Activated naive CD8-positive, alpha-beta T cell treated with anti-CD3 and anti-CD28 coated beads, Interleukin-2, amount 50 U/mL, for 16 hours (primary cell): ENCODE measurements around the gene IL15.
"Not testable (repeated sequence)": the region's sequence is repeated elsewhere in the genome, so short reads cannot be mapped to it uniquely, and the experiment has no call there.

ENCODE experiments used
- DNase-seq: peaks from one replicate; pipeline ENCODE4 v3.0.0-alpha.2; 2020; ENCODE audit warnings: low read depth, low spot score

The IL15 gene

DNA sequence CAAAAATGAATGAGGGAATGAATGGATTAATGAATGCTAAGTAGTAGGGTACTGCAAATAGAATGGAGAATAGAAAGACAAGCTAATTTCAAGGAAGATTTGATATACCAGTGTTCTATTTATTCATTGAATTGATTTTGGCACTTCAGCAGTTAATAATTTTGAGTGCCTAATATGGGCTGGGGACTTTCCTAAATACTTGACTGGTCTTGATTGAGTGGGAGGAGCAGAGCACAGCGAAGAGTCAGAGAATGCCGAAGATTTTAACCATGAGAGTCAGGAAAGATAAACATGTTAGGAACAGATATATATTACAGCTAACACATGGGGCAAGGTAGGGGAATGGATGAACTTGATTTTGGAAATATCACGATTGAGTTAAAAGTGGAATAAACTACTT is 10.6 kb downstream of the IL15 start:
- no peak for DNase-seq

DNA sequence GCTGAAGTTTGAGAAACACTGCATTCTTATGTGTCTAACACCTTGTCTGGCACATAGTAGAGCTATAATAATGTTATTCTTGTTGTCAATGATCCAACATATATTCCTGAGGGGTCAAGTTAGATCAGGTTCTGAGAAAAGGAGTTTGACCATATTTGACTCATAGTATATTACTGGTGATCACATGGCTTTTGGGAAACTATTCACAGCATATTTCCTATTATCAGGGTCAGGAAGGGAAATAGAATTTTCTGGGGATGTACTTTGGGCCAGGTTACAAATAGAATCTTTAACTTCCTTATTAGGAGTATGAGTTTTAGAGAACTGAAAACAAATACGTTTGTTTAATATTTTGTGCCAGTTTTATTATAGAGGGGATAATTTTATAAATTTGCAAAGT is 11.6 kb downstream of the IL15 start:
- DNase-seq: no peak

DNA sequence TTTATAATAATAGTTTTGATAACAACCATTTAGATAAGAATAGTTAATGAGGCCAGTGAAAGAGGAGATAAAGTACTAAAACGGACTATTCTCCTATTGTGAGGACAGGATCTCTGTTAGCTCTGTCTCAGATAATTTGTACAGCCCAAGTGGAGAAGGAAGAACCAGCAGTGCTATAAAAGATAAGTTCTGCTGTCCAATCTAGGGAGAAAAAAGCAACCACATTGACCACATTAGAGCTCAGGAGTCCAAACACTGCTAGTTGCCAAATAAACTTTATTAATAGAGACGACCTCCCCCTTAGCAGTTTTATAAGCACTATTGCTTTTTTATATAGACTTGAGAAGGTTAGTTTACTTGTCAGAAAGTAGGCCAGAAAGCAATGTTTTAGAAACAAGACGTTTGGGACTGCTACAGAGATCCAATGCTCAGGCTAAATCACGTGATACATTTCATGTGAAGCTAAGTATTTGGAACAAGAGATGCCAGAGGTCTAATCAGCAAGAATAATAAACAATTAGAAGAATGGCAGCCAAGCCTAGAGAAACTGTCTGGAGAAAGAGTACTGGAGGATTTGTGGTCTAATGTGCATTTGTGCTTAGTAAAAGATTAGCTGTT is 15.9 kb downstream of the IL15 start:
- no peak for DNase-seq

DNA sequence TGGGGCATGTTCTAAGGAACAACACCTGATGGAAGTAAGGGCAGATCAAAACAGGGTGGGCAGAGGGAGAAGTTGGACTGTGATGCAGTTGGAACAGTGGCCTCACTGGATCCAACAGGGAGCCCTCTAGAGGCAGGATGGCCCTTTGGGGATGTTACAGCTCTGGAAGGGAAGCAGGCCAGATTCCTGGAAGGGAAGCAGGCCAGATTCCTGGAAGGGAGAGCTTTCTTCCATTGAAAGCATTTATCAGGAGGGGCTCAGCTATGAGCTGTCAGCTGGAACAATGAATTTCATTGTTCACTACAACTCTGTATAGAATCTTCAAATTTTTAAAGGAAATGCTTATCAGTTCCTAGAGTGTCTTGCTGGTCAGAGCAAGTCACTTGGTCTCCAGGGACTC is 17.7 kb downstream of the IL15 start:
- no peak for DNase-seq

DNA sequence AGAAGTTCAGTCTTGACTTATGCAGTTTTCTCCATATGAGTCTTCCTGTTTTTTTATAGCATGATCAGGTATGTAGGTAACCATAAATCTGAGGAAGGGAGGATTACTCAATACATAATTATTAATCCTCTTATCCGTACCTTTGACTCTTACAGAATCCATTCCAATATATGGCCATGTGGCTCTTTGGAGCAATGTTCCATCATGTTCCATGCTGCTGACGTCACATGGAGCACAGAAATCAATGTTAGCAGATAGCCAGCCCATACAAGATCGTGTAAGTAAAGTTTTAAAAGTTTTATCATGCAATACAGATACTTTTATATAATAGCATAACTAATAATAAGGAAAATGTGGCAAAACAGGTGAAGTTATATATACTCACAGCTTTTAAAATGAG is 19.6 kb downstream of the IL15 start:
- no peak for DNase-seq

DNA sequence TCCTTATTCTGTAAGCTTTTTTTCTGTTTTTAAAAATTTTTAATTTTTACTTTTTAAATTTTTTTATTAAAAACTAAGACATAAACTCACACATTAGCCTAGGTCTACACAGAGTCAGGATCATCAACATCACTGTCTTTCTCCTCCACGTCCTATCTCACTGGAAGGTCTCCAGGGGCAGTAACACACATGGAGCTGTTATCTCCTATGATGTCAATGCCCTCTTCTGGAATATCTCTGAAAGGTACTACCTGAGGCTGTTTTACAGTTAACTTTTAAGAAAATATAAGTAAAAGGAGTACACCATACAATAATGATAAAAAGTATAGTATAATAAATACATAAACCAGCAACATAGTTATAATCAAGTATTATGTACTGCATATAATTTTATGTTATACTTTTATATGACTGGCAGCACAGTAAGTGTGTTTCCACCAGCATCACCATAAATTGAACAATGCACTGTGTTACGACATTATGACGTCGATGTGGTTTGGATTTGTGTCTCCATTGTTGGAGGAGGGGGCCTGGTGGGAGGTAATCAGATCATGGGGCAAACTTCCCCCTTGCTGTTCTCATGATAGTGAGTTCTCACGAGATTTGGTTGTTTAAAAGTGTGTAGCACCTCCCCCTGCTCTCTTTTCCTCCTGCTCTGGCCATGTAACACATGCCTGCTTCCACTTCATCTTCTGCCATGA is 21.3 kb downstream of the IL15 start:
- DNase-seq: no peak

DNA sequence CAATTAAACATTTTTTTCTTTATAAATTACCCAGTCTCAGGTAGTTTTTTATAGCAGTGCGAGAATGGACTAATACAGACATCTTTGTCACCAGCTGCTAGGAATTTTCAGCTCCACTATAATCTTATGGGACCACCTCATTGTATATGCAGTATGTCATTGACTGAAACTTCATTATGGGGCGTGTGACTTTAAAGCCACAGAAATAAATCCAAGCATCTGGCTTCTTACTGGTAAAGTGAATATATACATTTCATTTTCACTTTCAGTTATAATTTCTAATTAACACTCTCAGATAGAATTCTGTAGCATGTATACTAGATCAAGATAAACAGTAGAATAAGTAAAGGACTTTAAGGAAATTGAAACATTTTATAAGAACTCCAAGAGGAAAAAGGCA is 21.9 kb downstream of the IL15 start:
- no peak for DNase-seq

DNA sequence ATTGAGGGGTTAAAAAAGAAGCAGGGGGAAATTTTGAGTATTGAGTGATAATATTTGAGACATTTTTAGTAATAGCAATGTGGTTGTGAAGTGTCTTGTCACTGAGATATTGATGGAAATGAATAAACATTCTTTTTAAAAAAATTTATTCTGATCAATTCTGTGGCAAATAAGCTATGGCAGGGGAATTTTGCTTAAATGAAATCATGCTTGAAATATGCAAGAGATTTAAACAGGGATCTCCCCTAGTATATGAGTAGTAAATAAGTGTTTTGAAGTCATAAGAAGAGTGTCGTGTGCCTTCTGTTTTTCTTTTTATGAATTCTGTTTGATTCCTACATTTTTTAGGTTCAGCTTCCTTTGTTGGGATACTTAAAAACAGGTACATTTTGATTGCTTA is 23.2 kb downstream of the IL15 start:
- DNase-seq: no peak

DNA sequence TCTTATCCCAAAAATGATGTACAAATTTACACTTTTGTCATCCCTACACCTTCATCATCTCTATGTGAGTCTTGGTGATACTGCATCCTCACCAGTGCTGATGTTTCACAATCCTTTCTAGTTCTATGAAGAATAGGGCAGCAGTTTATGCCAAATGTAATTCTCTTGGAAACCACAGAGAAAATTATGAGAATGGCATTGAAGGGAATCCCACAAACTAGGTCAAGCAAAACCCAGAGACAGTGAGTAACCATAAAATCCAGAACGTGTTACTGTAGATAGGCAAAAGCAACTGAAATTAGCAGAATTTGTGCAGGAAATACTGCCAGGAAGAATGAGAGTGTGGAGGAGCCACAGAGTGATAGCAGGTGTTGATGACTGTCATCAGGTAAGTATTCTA is 24.5 kb downstream of the IL15 start:
- no peak for DNase-seq

DNA sequence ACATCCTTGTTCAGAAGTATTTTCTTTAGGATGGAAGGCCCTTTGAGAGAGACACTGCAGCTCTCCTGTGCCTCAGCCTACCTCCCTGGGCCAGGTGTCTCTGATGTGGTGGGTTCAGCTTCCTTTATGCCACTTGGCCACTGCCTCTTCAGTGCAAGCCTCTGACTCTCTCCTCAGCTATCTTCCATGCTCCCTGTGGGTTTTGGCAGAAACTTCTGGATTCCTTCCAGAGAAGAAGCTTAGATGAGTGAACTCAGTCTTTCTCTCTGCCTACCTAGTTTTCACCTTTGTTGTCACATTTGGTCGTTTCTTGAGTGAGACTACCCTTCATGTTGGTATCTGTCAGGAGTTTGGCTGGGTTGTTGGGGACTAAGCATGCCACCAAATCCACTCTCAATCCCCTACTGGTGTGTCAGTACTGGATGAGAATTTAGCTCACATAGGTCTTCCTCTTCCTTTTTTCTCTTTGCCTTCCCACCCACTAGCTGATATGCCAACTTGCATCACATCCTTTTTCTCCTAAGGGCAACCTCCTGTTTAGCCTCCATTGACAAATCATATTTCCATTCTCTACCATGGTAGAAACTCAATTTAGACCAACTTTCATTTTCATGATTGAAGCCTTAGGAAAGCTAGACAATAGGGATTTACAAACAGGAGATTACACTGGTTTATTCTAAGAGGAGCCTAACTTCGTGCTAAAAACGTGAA is 32.0 kb downstream of the IL15 start:
- DNase-seq: no peak

DNA sequence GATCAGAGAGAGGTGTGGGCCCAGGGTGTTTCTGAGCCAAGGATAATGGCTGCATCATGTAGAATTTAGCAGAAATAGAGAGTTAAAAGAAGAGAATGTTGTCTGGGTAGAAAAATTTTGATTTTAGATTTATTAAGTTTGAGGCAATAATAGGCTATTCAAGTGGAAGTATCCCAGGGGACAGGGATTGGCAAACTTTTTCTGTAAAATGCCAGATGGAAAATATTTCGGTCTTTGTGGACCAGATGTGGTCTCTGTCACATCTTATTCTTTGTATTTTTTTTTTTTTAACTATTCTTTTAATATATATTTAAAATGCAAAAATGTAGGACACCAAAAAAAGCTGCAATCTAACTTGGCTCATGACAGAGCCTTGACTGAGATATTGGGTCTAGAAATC is 33.1 kb downstream of the IL15 start:
- DNase-seq: no peak

DNA sequence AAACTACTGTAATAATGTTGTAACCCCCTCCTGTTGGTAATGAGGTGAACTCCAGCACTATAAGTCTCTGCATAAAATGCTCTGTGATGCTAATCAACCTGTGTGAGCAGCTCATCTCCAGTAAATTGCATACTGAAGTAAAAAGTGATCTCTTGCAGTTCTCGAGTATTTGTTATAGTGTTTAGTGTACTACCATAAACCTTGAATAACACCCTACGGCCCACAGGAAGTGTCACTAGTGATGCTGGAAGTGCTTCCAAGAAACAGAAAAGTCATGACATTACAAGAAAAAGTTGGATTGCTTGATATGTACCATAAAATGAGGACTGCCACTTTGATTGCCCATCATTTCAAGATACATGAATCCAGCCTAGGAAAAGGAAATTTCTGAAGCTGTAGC is 39.0 kb downstream of the IL15 start:
- no peak for DNase-seq

DNA sequence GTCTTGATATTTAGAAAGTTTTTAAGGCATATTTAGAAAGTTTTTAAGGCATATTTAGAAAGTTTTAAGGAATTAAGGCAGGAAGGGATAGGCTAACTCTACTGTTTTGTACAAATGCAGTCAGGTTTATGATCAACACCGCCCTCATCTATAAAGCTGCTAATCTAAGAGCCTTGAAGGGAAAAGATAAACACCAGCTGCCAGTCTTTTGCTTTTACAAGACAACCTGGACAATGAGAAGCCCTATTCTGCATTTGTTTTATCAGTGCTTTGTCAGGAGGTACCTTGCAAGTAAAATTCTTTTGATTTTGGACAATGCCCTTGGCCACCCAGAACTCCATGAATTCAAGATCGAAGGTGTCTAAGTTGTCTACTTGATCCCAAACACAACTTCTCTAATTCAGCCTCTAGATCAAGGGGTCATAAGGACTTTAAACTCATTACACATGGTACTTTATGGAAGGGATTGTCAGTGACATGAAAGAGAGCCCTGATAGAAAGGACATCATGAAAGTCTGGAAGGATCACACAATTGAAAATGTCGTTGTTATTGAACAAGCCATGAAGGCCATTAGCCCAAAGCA is 39.8 kb downstream of the IL15 start:
- no peak for DNase-seq

DNA sequence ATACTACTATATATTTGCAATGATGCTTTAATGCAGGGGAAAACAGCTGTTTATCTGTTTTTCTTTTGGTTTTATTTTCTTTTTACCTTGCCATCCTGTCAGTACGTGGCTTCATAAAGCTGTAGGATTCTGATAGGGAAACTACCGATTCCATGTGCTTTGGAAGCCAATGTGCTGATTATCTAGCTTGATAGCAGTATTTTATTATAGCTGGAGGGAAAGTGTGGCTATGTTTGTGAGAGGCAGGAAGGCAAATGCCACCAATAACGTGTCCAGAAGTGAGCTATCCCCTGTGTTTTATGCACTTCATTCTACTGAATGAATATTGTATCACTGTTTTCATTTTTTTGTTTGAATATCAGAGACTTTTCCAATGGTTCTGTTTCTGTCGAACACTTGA is 43.7 kb downstream of the IL15 start:
- no peak for DNase-seq

DNA sequence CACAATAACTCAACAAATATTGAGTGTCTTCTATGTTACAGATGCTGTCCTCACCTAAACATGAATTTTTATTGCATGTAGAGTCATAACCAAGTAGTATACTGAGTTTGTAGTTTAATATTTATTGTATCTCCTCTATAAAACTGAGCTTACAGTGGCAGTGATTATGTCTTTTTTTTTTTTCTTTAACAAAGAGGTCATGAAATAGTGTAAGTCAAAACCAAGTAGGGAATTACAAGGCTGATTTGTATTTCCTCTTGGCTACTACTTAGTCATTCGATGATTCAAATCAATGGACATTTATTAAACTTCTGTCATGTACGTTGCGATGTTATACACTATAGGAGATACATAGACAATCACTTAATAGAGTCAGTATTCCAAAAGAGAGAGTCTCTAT is 48.4 kb downstream of the IL15 start:
- DNase-seq: no peak

DNA sequence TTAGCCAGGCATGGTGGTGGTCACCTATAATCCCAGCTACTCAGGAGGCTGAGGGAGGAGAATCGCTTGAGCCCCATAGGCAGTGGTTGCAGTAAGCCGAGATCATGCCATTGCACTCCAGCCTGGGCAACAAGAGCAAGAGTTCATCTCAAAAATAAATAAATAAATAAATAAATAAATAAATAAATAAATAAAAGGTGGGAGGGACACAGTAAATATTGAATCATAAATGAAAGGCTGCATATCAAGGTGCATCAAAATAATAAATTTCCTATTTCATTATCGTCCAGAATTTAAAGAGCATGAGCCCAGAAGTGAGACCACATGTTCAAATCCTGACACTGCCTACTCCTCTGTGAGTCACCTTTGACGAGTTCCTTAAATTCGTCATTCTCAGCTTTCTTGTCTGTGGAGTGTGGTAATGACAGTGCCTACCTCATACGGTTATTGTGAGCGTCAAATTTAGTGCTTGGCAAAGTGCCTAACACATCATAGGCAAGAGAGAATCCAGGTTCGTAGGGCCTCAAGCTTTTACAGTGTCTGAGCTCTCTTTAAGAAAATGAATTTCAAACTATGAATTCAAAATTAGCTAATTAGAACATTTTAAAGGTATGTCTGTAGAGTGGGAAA is 49.9 kb downstream of the IL15 start:
- no peak for DNase-seq

DNA sequence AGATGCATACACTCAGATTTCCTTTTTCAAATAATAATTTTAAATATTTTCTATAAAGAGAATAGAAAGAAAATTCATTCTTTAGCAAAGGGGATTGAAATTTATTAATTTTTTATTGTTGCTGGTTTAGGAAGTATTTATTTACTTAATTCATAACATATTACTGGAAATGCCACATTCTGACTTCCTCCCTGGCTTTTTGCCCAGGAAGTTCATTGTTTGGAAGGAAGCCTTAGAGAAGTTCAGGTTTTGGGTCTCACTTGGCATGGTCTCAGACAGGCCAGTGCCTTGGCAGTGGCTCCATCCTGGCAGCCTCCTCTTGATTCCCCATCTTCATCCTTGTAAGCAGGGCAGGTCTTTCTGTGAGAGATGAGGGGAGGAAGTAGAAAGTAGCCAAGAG is 50.5 kb downstream of the IL15 start:
- DNase-seq: no peak

DNA sequence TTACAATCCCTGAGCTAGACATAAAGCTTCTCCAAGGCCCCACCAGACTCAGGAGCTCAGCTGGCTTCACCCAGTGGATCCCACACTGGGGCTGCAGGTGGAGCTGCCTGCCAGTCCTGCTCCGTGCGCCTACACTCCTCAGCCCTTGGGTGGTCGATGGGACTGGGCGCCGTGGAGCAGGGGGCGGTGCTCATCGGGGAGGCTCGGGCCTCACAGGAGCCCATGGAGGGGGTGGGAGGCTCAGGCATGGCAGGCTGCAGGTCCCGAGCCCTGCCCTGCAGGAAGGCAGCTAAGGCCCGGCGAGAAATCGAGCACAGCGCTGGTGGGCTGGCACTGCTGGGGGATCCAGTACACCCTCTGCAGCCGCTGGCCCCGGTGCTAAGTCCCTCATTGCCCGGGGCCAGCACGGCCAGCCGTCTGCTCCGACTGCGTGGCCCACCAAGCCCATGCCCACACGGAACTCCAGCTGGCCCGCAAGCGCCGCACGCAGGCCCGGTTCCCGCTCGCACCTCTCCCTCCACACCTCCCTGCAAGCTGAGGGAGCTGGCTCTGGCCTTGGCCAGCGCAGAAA is 53.4 kb downstream of the IL15 start:
- not testable (repeated sequence) for DNase-seq

DNA sequence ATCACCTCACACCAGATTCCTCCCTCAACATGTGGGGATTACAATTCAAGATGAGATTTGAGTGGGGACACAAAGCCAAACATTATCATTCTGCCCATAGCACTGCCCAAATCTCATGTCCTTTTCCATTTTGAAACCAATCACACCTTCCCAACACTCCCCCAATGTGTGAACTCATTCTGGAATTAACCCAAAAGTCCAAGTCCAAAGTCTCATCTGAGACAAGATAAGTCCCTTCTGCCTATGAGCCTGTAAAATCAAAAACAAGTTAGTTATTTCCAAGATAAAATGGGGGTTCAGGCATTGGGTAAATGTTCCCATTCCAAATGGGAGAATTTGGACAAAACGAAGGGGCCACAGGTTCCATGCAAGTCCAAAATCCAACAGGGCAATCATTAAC is 54.9 kb downstream of the IL15 start:
- DNase-seq: not testable (repeated sequence)

DNA sequence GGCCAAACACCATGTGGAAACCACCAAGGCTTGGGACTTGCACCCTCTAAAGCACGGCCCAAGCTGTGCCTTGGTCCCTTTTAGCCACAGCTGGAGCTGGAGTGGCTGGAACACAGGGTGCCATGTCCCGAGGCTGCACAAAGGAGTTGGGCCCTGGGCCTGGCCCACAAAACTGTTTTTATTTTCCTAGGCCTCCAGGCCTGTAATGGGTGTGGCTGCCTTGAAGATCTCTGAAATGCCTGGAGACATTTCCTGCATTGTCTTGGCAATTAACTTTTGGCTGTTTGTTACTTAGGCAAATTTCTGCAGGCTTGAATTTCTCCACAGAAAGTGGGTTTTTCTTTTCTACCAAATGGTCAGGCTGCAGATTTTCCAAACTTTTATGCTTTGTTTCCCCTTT is 55.7 kb downstream of the IL15 start:
- DNase-seq: no peak

DNA sequence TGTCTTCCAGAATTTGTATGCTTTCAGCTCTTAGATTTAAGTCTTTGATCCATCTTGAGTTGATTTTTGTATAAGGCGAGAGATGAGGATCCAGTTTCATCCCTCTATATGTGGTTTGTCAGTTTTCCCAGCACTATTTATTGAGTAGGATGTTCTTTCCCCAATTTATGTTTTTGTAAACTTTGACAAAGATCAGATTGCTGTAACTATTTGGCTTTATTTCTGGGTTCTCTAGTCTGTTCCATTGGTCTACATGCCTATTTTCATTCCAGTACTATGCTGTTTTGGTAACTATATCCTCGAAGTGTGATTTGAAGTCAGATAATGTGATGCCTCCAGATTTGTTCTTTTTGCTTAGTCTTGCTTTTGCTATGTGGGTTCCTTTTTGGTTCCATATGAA is 60.7 kb downstream of the IL15 start:
- DNase-seq: no peak
